Naive thymus-derived CD4-positive, alpha-beta T cell (primary cell): ENCODE data around the gene RAB40C. TPM values are rescaled to one million over a fixed set of nuclear protein-coding genes. Genes with fewer than 3 reads are reported as not detected.

ENCODE experiments used
- ATAC-seq: fragments of 150-1000 bp; cut with Tn5 transposase; 2 replicates; pipeline ENCODE4 v1.10.0; 2021; ENCODE audit warnings: mild to moderate bottlenecking, moderate library complexity
- CTCF ChIA-PET: fragments of 350-600 bp; sonication (Branson Sonifier 250); formaldehyde crosslinking; loops from one replicate; lab custom pipeline; 2021; ENCODE audit warnings: antibody characterized with exemption; lab: Charles Lee
- POLR2A ChIA-PET: fragments of 350-600 bp; sonication (Branson Sonifier 250); formaldehyde crosslinking; loops from one replicate; lab custom pipeline; 2021; ENCODE audit warnings: antibody characterized with exemption, inconsistent platforms; lab: Charles Lee
- DNase-seq, 9 donors: peaks; one replicate each; pipeline versions ENCODE4 v3.0.0 to v3.0.0-alpha.2; 2020 to 2022; ENCODE audit warnings: mixed read lengths in 1 of 9
- H3K27ac ChIP-seq: one replicate; pipeline ENCODE4 v1.7.0; 2013; ENCODE audit warnings: mild to moderate bottlenecking, low read depth, low read length, moderate library complexity
- H3K27me3 ChIP-seq, 2 donors: one replicate each; pipeline ENCODE4 v1.7.0; 2013; ENCODE audit warnings: low read length in 2 of 2, mild to moderate bottlenecking in 2 of 2, moderate library complexity in 2 of 2; ENCODE audit not compliant: control insufficient read depth in 2 of 2, insufficient read depth in 2 of 2
- H3K36me3 ChIP-seq, 3 experiments: 1 replicate in 2 of 3; 2 replicates in 1 of 3; pipeline ENCODE4 v1.7.0; 2013; ENCODE audit warnings: low read length in 3 of 3, mild to moderate bottlenecking in 3 of 3, moderate library complexity in 1 of 3; ENCODE audit not compliant: insufficient read depth in 3 of 3, control insufficient read depth in 2 of 3
- H3K4me1 ChIP-seq, 2 donors: one replicate each; pipeline ENCODE4 v1.7.0; 2013; ENCODE audit warnings: low read length in 2 of 2, mild to moderate bottlenecking in 2 of 2, moderate library complexity in 1 of 2; ENCODE audit not compliant: control insufficient read depth in 2 of 2, insufficient read depth in 2 of 2
- H3K4me3 ChIP-seq: 2 replicates; pipeline ENCODE4 v1.7.0; 2013; ENCODE audit warnings: mild to moderate bottlenecking, low read length
- H3K9me3 ChIP-seq, 3 experiments: 1 replicate in 2 of 3; 2 replicates in 1 of 3; pipeline ENCODE4 v1.7.0; 2013; ENCODE audit warnings: low read length in 3 of 3; ENCODE audit not compliant: control insufficient read depth in 2 of 3
- H3K27ac Mint-ChIP-seq, 9 donors: one replicate each; pipeline ENCODE4 v1.8.0; 2020 to 2022; ENCODE audit warnings: mixed read lengths in 9 of 9, mild to moderate bottlenecking in 8 of 9, moderate library complexity in 5 of 9, inconsistent platforms in 2 of 9
- H3K27me3 Mint-ChIP-seq, 5 donors: one replicate each; pipeline ENCODE4 v1.8.0; 2021 to 2022; ENCODE audit warnings: mixed read lengths in 5 of 5, mild to moderate bottlenecking in 1 of 5
- H3K36me3 Mint-ChIP-seq, 5 donors: one replicate each; pipeline ENCODE4 v1.8.0; 2020 to 2022; ENCODE audit warnings: mixed read lengths in 5 of 5, mild to moderate bottlenecking in 3 of 5, inconsistent platforms in 1 of 5
- H3K4me1 Mint-ChIP-seq, 7 donors: one replicate each; pipeline ENCODE4 v1.8.0; 2020 to 2022; ENCODE audit warnings: mixed read lengths in 7 of 7, mild to moderate bottlenecking in 3 of 7, inconsistent platforms in 1 of 7
- H3K4me3 Mint-ChIP-seq, 10 donors: one replicate each; pipeline ENCODE4 v1.8.0; 2020 to 2022; ENCODE audit warnings: mild to moderate bottlenecking in 10 of 10, mixed read lengths in 10 of 10, moderate library complexity in 6 of 10, inconsistent platforms in 2 of 10
- H3K9me3 Mint-ChIP-seq, 11 donors: one replicate each; pipeline ENCODE4 v1.8.0; 2020 to 2022; ENCODE audit warnings: mixed read lengths in 11 of 11, mild to moderate bottlenecking in 4 of 11, inconsistent platforms in 1 of 11, moderate library complexity in 1 of 11
- intact Hi-C, 2 donors: fragments of 100-400 bp; cut with micrococcal nuclease; formaldehyde crosslinking; loops; one replicate each; pipeline ENCODE4 v1.15.1; 2023
- polyA plus RNA-seq, 2 donors: library from polyadenylated mRNA; unstranded; fragments of 300-500 nt; fragmentation: Illumina TruSeq; gene quantifications; one replicate each; pipeline ENCODE4 v1.2.3, GENCODE V29; 2021
- total RNA-seq, 6 experiments: library from RNA in 5 of 6; stranded (reverse) in 5 of 6; gene quantifications; 1 replicate in 5 of 6; 2 replicates in 1 of 6; pipeline ENCODE4 v1.2.3 and lab custom pipeline; 2021 to 2026

Gene RAB40C
- total and polyA plus RNA-seq, 7 experiments from 2014 or later: 7.9 to 23.2 (median 17.5) TPM

DNA sequence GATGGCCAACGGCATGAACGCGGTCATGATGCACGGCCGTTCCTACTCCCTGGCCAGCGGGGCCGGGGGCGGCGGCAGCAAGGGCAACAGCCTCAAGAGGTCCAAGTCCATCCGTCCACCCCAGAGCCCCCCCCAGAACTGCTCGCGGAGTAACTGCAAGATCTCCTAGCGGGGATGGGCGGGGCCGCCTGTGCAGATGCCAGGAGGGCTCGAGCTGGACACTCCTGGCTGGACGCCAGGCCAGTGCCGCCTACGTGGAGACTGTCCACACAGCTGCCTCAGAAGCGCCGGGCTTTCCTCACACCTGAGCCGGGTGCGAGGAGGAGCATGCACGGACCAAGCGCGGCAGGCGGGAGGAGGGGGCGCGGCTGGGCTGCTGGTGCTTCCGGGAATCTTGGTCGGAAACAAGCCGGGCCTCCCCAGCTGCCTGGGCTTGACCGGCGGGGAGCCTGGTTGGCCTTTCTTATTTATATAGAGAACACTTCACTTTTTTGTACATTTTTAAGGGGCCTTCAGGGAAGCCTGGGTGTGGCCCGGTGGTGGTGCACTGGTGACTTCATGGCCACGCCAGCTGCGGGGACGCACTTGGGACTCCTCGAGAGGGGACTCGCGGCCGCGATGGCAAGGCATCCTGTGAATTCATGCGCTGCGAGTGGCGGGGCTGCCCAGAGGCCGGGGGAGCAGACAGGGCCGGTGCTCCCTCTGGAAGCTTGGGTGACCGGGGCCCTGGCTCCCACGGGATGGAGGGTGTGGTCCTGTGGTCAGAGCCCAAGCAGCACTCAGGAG lies 37.8 kb downstream of the RAB40C start:
- Mint-ChIP-seq H3K27ac (no peak overlapping the region), H3K4me3 (no peak overlapping the region), H3K4me1 (no peaks in the 10 kb centered on the region), H3K36me3 (peaks cover 0 to 3% (median 0%) of the 10 kb centered on the region in 5 donors), H3K27me3 (no peaks in the 10 kb centered on the region), H3K9me3 (no peaks in the 10 kb centered on the region)
- no peak overlapping the region for H3K4me3 ChIP-seq
- no peaks in the 10 kb centered on the region for H3K27me3 ChIP-seq
- no peak for DNase-seq
- CTCF ChIA-PET: no interaction called here
- H3K27ac ChIP-seq: no peak overlapping the region
- no peaks in the 10 kb centered on the region for H3K4me1 ChIP-seq
- intact Hi-C loops: no loop called here
- H3K9me3 ChIP-seq: no peaks in the 10 kb centered on the region
- ATAC-seq: no peak
- POLR2A ChIA-PET: no interaction called here
- H3K36me3 ChIP-seq: peaks cover 0 to 37% (median 0%) of the 10 kb centered on the region in 3 experiments

DNA sequence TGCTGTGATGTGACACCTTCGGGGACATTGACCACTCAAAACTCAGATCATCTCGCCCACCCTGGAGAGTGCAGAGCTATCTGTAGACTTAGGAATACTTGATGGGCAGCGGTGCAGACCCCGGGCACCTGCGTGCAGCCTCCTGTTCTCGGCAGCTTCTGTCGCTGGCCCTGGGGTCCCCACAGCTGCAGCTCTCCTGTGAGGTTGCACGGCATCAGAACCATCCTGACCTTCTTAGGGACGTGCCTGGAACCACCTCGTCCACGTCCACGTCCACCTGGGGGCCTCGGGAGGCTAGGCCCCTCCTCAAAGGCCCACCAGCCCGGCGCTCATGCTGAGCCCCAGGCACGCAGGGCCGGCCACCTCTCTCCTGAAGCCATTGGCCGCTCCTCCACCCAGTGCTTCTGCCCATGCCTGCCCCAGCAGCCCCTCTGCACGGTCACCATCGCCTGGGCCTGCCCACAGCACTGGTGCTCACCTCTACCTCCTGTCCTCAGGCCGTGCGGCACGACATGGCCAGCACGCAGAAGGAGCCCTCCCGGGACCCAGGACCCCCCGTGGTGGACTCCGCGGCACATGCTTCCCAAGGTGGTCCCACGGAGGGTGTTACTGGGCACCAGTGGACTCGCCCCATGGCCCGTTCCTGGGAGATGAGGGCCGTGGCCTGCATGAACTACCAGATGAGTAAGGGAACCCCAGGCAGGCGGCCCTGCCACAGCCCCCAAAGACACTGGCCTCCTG lies 38.6 kb downstream of the RAB40C start:
- Mint-ChIP-seq H3K27ac (no peak overlapping the region), H3K9me3 (no peaks in the 10 kb centered on the region), H3K4me1 (no peaks in the 10 kb centered on the region), H3K36me3 (peaks cover 0 to 3% (median 0%) of the 10 kb centered on the region in 5 donors), H3K4me3 (no peak overlapping the region), H3K27me3 (no peaks in the 10 kb centered on the region)
- peaks cover 0 to 37% (median 0%) of the 10 kb centered on the region in 3 experiments for H3K36me3 ChIP-seq
- ATAC-seq (no peak), DNase-seq (no peak)
- POLR2A ChIA-PET: no interaction called here
- no peak overlapping the region for H3K4me3 ChIP-seq
- no peaks in the 10 kb centered on the region for H3K4me1 ChIP-seq
- H3K27me3 ChIP-seq: no peaks in the 10 kb centered on the region
- H3K27ac ChIP-seq: no peak overlapping the region
- intact Hi-C loops: no loop called here
- no peaks in the 10 kb centered on the region for H3K9me3 ChIP-seq
- CTCF ChIA-PET: no interaction called here

DNA sequence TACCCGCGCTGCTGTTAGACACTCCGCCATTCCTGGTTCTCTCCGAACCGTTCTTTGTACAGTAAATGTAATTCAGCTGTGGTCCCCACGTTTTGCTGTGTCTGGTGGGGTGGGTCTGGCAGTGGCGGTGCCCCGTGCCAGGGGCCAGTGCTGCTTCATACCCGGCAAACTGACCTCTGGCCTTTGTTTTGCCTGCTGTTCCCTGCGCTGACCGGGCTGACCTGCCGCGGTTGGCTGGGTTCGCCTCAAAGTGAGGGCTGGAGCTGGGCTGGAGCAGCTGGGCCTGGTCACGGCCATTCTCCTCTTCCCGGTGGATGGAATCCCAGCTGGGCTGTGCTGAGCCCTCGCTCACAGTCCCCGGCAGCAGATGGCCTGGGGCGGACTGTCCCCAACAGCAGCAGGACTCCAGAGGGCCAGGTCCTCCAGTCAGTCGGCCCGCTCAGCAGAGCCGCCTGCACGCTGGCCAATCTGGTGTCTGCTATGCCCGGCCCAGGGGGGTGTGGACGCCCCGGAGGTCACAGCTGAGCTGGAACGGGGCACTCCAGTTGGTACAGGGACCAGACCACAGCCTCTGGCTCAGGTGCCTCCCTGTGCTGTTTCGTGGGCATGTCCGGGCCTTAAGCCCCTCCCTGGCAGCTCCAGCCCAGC lies 39.4 kb downstream of the RAB40C start:
- H3K4me1 ChIP-seq: no peaks in the 10 kb centered on the region
- H3K27me3 ChIP-seq: no peaks in the 10 kb centered on the region
- H3K4me3 Mint-ChIP-seq: no peak overlapping the region
- peaks cover 0 to 44% (median 0%) of the 10 kb centered on the region in 3 experiments for H3K36me3 ChIP-seq
- POLR2A ChIA-PET: no interaction called here
- intact Hi-C loops: no loop called here
- no peaks in the 10 kb centered on the region for H3K27me3 Mint-ChIP-seq
- H3K36me3 Mint-ChIP-seq: peaks cover 0 to 3% (median 0%) of the 10 kb centered on the region in 5 donors
- CTCF ChIA-PET: no interaction called here
- H3K27ac Mint-ChIP-seq: no peak overlapping the region
- no peaks in the 10 kb centered on the region for H3K9me3 Mint-ChIP-seq
- DNase-seq (no peak), ATAC-seq (no peak)
- H3K4me1 Mint-ChIP-seq: peaks cover 0 to 3% (median 0%) of the 10 kb centered on the region in 7 donors
- no peaks in the 10 kb centered on the region for H3K9me3 ChIP-seq
- H3K27ac ChIP-seq: no peak overlapping the region
- no peak overlapping the region for H3K4me3 ChIP-seq

DNA sequence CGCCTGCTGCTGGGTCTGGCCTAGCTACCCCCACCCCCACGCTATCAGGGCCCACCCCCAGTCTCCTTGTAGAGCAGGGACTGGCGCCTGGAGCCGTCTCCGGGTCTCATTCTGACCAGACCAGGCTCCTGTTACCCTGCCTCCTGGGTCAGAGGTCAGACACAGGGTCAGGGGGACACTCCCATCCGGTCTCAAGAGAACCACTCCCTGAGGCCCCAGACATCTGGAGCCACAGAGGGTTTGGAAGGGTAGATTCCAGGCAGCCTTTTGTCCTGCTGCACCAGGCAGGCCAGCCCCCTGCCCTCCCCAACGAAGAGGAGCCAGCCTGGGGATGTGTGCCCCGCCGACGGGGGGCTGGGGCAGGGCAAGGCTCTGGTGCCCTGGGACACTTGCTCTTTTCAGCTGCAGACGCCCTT lies 40.0 kb downstream of the RAB40C start:
- DNase-seq (no peak), ATAC-seq (no peak)
- no peaks in the 10 kb centered on the region for H3K9me3 Mint-ChIP-seq
- ChIA-PET POLR2A (no interaction called here), CTCF (no interaction called here)
- Histone ChIP-seq H3K9me3 (no peaks in the 10 kb centered on the region), H3K27me3 (no peaks in the 10 kb centered on the region), H3K27ac (no peak overlapping the region), H3K4me1 (peaks cover 0 to under 1% of the 10 kb centered on the region in 2 donors), H3K4me3 (no peak overlapping the region), H3K36me3 (peaks cover 0 to 50% (median 0%) of the 10 kb centered on the region in 3 experiments)
- no peak overlapping the region for H3K4me3 Mint-ChIP-seq
- H3K4me1 Mint-ChIP-seq: peaks cover 0 to 4% (median 0%) of the 10 kb centered on the region in 7 donors
- H3K36me3 Mint-ChIP-seq: peaks cover 0 to 3% (median 0%) of the 10 kb centered on the region in 5 donors
- H3K27me3 Mint-ChIP-seq: no peaks in the 10 kb centered on the region
- no peak overlapping the region for H3K27ac Mint-ChIP-seq
- intact Hi-C loops: no loop called here

DNA sequence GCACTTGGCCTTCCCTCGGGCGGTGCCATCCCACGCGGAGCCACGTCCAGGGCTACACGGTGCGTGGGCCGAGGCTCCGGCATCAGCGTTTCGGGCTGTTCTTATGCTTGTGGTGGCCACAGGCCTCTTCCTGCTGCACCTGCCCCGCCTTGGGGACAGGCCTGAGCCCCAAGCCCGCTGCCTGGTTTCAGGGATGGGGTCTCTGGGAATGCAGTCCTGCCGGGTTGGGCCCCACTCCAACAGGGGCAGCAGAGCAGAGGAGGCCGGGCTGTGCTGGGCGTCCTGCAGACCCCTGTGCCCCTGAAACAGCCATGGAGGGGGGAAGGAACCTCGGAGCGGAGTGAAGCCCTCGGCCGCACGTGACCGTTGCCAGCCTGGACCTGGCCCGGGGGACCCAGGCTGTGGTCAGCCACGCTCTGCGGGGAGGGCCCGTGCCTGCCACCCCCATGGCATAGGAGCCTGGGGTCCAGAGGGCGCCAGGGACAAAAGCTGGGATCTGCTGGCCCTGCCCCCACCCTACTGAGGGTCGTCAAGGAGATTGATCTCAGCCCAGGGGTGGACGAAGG lies 40.5 kb downstream of the RAB40C start:
- no peak overlapping the region for H3K4me3 ChIP-seq
- Mint-ChIP-seq H3K27ac (no peak overlapping the region), H3K36me3 (peaks cover 0 to 3% (median 0%) of the 10 kb centered on the region in 5 donors), H3K9me3 (no peaks in the 10 kb centered on the region), H3K4me3 (no peak overlapping the region), H3K4me1 (peaks cover 0 to 5% (median 0%) of the 10 kb centered on the region in 7 donors), H3K27me3 (no peaks in the 10 kb centered on the region)
- H3K9me3 ChIP-seq: no peaks in the 10 kb centered on the region
- no peak for DNase-seq
- intact Hi-C loops: no loop called here
- H3K27me3 ChIP-seq: no peaks in the 10 kb centered on the region
- ATAC-seq: no peak
- peaks cover 0 to 50% (median 0%) of the 10 kb centered on the region in 3 experiments for H3K36me3 ChIP-seq
- CTCF ChIA-PET: no interaction called here
- H3K27ac ChIP-seq: no peak overlapping the region
- POLR2A ChIA-PET: no interaction called here
- H3K4me1 ChIP-seq: peaks cover 2 to 6% of the 10 kb centered on the region in 2 donors

DNA sequence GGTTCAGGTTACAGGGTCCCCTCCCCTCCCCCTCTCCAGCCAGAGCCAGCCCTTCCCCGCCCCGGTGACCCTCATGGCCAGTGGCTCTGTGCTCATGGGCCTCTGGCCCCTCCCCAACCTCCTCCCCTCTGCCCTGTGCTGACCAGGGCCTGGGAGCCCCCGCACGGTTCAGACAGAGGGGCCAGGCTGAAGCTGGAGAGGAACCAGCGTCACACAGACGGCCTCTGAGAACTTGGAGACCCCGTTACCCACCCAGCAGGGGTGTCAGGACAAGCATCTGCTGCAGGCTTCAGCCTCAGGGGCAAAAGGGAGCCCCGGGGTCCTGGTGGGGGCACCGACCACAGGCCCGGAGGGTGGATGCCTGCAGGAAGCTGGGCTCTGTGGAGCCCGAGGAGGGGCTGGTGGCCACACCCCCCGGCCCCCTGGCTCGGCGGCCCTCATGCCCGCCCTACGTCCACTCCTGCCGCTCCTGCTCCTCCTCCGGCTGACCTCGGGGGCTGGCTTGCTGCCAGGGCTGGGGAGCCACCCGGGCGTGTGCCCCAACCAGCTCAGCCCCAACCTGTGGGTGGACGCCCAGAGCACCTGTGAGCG lies 41.0 kb downstream of the RAB40C start, which contains the start of gene WFIKKN1:
Gene WFIKKN1, plus strand, starts transcription at position 171 of the 591 bp plus-strand sequence. Its CDS starts 269 bp downstream, at position 440.
- Mint-ChIP-seq H3K9me3 (no peaks in the 10 kb centered on the region), H3K27ac (no peak within 1 kb of the TSS), H3K4me3 (no peak within 1 kb of the TSS), H3K36me3 (peaks cover 0 to 3% (median 0%) of the 10 kb centered on the region in 5 donors), H3K27me3 (no peaks in the 10 kb centered on the region), H3K4me1 (peaks cover 0 to 5% (median 0%) of the 10 kb centered on the region in 7 donors)
- H3K9me3 ChIP-seq: no peaks in the 10 kb centered on the region
- intact Hi-C loops: no loop called here
- H3K27me3 ChIP-seq: no peaks in the 10 kb centered on the region
- no peak within 1 kb of the TSS for H3K4me3 ChIP-seq
- no peak within 1 kb of the TSS for H3K27ac ChIP-seq
- peaks cover 0 to 45% (median 0%) of the 10 kb centered on the region in 3 experiments for H3K36me3 ChIP-seq
- CTCF ChIA-PET: no interaction called here
- no peak for DNase-seq
- H3K4me1 ChIP-seq: peaks cover 5 to 8% of the 10 kb centered on the region in 2 donors
- ATAC-seq: no peak
- POLR2A ChIA-PET: interaction anchor here (0.8 to 1.0 kb wide), 2 partner anchors 44 to 59 kb away, joined by 3 to 4 read pairs; partner anchors contain the start of gene RHBDL1
